Naive thymus-derived CD8-positive, alpha-beta T cell (primary cell): ENCODE measurements around the gene BIK. TPM values are rescaled to one million over a fixed set of nuclear protein-coding genes. Genes with fewer than 3 reads are reported as not detected.

ENCODE experiments used
- ATAC-seq, 2 donors: fragments of 150-1000 bp; cut with Tn5 transposase in 1 of 2; sonication (Bioruptor Pico), chemical (Tn5 transposase) in 1 of 2; 1 replicate in 1 of 2; 2 replicates in 1 of 2; pipeline ENCODE4 v1.10.0; 2021; ENCODE audit warnings: mild to moderate bottlenecking in 2 of 2, moderate library complexity in 2 of 2
- POLR2A ChIA-PET: fragments of 350-600 bp; sonication (Branson Sonifier 250); formaldehyde crosslinking; loops from one replicate; lab custom pipeline; 2021; ENCODE audit warnings: antibody characterized with exemption; lab: Charles Lee
- DNase-seq, 10 donors: peaks; one replicate each; pipeline versions ENCODE4 v3.0.0 to v3.0.0-alpha.2; 2020 to 2022
- H3K27ac Mint-ChIP-seq, 10 donors: one replicate each; pipeline ENCODE4 v1.8.0; 2020 to 2022; ENCODE audit warnings: mild to moderate bottlenecking in 10 of 10, mixed read lengths in 10 of 10, moderate library complexity in 4 of 10, inconsistent platforms in 1 of 10
- H3K27me3 Mint-ChIP-seq, 5 donors: one replicate each; pipeline ENCODE4 v1.8.0; 2021 to 2022; ENCODE audit warnings: mixed read lengths in 5 of 5
- H3K36me3 Mint-ChIP-seq, 3 donors: one replicate each; pipeline ENCODE4 v1.8.0; 2020 to 2022; ENCODE audit warnings: mixed read lengths in 3 of 3, mild to moderate bottlenecking in 2 of 3, inconsistent platforms in 1 of 3
- H3K4me1 Mint-ChIP-seq, 4 donors: one replicate each; pipeline ENCODE4 v1.8.0; 2021 to 2022; ENCODE audit warnings: mixed read lengths in 4 of 4
- H3K4me3 Mint-ChIP-seq, 10 donors: one replicate each; pipeline ENCODE4 v1.8.0; 2020 to 2022; ENCODE audit warnings: mild to moderate bottlenecking in 10 of 10, mixed read lengths in 10 of 10, moderate library complexity in 6 of 10, inconsistent platforms in 1 of 10
- H3K9me3 Mint-ChIP-seq, 9 donors: one replicate each; pipeline ENCODE4 v1.8.0; 2020 to 2022; ENCODE audit warnings: mixed read lengths in 9 of 9, mild to moderate bottlenecking in 3 of 9, inconsistent platforms in 1 of 9, moderate library complexity in 1 of 9
- polyA plus RNA-seq, 3 donors: library from polyadenylated mRNA; unstranded; fragments of 300-500 nt; fragmentation: Illumina TruSeq; gene quantifications; one replicate each; pipeline ENCODE4 v1.2.3, GENCODE V29; 2021
- total RNA-seq, 8 experiments: library from RNA in 2 of 8; stranded (reverse) in 2 of 8; gene quantifications; one replicate each; pipeline ENCODE4 v1.2.3 and lab custom pipeline; 2021 to 2026

Gene BIK
- total and polyA plus RNA-seq, 5 experiments from 2014 or later, result 2.6 to 6.1 (median 2.8) TPM

DNA sequence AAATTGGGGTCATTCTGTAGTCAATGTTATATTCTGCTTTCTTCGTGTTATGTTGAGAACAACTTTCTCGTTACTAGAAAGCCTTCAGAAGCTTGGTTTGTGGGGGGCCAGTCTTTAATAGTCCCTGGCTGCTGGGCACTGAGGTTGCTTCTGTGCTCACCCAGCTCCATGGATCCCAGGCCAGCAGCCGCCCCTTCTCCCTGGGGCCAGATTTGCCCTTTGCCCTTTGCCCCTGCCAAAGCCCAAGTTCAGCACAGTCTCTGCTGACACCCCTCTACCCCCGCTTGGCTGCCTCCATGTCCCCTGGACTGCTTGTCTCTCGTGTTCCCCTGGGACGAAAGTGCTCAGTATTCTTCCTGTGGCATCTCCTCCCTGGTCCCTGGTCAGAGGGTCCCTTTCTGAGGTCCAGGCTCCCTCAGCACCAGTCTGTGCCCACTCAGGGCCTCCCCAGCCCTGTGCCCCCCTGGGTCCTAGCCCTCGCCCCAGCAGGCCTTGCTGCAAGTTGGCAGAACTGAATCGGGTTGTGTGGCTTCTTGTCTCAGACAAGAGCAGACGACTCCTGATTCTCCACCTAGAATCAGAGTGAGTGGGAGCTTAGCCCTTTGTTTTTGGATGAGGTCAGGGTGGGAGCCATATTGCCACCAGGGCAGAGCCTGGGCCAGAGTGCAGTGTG lies 47.5 kb downstream of the BIK start:
- H3K27me3 Mint-ChIP-seq, result no peaks in the 10 kb centered on the region
- H3K4me1 Mint-ChIP-seq, result peaks cover 7 to 27% (median 14%) of the 10 kb centered on the region in 4 donors
- no peaks in the 10 kb centered on the region for H3K9me3 Mint-ChIP-seq
- POLR2A ChIA-PET, result no interaction called here
- no peak overlapping the region for H3K4me3 Mint-ChIP-seq
- H3K27ac Mint-ChIP-seq, result peak overlapping the region in 2 of 10 donors; percentile 16 to 42
- no peak for ATAC-seq
- peaks cover 0 to 9% (median 0%) of the 10 kb centered on the region in 3 donors for H3K36me3 Mint-ChIP-seq
- no peak for DNase-seq

DNA sequence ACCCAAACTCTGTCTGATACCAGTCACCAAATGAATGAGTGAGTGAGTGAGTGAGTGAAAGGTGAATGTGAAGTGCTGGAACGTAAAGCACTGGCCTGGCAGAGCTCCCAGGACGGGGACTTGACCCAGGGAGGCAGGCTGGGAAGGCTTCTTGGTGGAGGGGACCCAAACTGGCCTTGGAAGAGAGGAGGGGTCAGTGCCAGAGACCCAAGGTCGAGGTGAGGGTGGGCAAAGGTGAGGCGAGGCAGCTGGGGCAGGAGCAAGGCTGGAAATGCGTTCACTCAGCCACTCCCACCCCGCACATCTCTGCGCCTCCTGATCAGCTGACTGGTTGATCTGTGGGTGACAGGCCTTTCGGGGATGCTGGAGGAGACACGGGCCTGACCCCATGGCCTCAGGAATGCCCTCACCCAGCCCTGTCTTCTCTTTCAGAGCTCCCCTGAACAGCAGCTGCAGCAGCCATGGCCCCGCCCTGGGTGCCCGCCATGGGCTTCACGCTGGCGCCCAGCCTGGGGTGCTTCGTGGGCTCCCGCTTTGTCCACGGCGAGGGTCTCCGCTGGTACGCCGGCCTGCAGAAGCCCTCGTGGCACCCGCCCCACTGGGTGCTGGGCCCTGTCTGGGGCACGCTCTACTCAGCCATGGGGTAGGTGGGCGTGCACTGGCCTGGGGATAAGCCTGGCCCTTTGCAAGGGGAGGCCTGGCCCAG lies 48.4 kb downstream of the BIK start:
- POLR2A ChIA-PET, result no interaction called here
- H3K4me3 Mint-ChIP-seq, result no peak overlapping the region
- H3K9me3 Mint-ChIP-seq, result no peaks in the 10 kb centered on the region
- H3K27me3 Mint-ChIP-seq, result no peaks in the 10 kb centered on the region
- peak overlapping the region in 3 of 10 donors; percentile 41 to 83 (median 77) for H3K27ac Mint-ChIP-seq
- H3K4me1 Mint-ChIP-seq, result peaks cover 7 to 28% (median 15%) of the 10 kb centered on the region in 4 donors
- ATAC-seq, result no peak
- DNase-seq, result no peak
- peaks cover 0 to 12% (median 0%) of the 10 kb centered on the region in 3 donors for H3K36me3 Mint-ChIP-seq

DNA sequence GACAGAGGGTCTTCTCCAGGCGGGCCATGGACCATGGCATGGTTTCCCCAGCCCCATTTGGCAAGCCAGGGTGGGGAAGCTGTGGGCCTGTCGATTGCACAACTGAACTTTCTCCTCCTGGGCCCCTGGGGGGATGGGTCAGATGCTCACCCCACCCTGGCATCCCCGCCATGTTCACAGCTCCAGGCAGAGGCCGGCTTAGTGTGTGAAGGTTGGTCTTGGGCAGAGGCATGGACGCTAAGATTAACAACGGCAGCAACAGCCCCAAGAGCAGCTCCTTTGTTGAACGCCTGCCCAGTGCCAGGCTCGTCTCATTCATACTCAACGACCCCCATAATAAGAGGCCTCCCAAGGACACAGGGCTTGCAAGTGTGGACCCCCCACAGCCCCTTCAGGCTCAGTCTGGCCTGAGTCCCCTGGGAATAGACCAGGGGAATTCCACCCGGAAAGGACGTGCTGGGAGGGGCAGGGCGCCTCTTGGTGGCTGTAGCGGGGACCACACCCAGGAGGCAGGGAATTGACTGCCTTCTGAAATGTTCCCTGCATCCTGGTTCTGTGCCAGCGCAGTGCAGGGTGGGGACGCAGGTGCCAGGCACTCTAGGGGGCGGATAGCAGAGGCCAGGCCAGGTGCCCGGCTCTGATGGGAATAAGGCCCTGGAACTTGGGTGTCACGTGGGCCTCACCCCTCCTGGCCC lies 49.1 kb downstream of the BIK start:
- no peaks in the 10 kb centered on the region for H3K9me3 Mint-ChIP-seq
- H3K4me3 Mint-ChIP-seq, result no peak overlapping the region
- DNase-seq (no peak), ATAC-seq (no peak)
- peaks cover 10 to 30% (median 18%) of the 10 kb centered on the region in 4 donors for H3K4me1 Mint-ChIP-seq
- POLR2A ChIA-PET, result no interaction called here
- no peak overlapping the region for H3K27ac Mint-ChIP-seq
- H3K27me3 Mint-ChIP-seq, result no peaks in the 10 kb centered on the region
- H3K36me3 Mint-ChIP-seq, result peaks cover 0 to 13% (median 0%) of the 10 kb centered on the region in 3 donors

DNA sequence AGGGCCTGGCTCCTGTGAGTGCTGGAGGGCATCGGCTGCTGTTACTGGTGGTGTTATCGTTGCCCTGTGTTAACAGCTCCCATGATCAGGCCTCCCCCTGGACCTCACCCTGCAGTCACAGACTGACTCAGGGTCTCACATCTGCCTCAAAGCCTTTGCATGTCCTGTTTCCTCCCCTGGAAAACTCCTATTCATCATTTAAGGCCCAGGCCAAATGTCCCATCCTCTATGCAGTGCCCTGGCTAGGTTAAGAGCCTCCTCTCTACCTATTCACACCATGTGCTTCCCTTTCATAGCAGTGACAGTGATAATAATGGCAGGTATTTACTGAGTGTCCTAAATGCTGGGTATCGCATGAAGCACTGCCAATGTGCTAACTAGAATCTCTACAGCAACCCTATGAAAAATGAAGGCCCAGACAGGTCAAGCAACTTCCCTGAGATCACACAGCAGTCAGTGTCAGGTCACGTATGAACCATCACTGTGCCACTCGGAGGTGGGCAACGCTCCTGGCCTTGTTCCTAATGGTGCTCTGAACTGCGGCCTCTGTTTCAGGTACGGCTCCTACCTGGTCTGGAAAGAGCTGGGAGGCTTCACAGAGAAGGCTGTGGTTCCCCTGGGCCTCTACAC lies 50.1 kb downstream of the BIK start:
- DNase-seq (no peak), ATAC-seq (no peak)
- H3K9me3 Mint-ChIP-seq, result no peaks in the 10 kb centered on the region
- H3K27ac Mint-ChIP-seq, result peak overlapping the region in 4 of 10 donors; percentile 2 to 43 (median 22)
- peaks cover 0 to 13% (median 0%) of the 10 kb centered on the region in 3 donors for H3K36me3 Mint-ChIP-seq
- H3K4me1 Mint-ChIP-seq, result peaks cover 10 to 29% (median 18%) of the 10 kb centered on the region in 4 donors
- H3K27me3 Mint-ChIP-seq, result no peaks in the 10 kb centered on the region
- POLR2A ChIA-PET, result no interaction called here
- no peak overlapping the region for H3K4me3 Mint-ChIP-seq

DNA sequence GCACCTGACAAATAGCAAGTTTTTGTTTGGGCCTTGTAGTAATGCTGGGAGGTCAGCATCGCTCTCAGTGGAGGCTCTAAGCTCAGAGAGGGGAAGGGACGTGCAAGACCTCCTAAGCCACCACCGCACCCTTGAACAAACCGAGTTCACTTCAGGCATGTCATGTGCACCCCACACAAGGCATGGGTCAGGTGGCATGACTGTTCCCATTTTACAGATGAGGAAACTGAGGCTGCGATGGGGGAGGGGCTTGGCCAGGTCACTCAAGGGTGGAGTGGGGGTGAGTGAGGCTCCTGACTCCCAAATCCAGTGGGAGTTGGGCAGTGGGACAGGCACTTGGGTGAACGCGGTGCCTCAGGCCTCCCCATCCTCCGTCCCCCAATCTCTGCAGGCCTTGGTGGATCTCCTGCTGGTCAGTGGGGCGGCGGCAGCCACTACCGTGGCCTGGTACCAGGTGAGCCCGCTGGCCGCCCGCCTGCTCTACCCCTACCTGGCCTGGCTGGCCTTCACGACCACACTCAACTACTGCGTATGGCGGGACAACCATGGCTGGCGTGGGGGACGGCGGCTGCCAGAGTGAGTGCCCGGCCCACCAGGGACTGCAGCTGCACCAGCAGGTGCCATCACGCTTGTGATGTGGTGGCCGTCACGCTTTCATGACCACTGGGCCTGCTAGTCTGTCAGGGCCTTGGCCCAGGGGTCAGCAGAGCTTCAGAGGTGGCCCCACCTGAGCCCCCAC lies 52.0 kb downstream of the BIK start:
- no peaks in the 10 kb centered on the region for H3K9me3 Mint-ChIP-seq
- H3K27me3 Mint-ChIP-seq, result no peaks in the 10 kb centered on the region
- DNase-seq, result no peak
- peaks cover 10 to 22% (median 14%) of the 10 kb centered on the region in 4 donors for H3K4me1 Mint-ChIP-seq
- H3K27ac Mint-ChIP-seq, result peak overlapping the region in 1 of 10 donors; percentile 33
- ATAC-seq, result no peak
- POLR2A ChIA-PET, result no interaction called here
- H3K36me3 Mint-ChIP-seq, result peaks cover 0 to 17% (median 0%) of the 10 kb centered on the region in 3 donors
- no peak overlapping the region for H3K4me3 Mint-ChIP-seq

DNA sequence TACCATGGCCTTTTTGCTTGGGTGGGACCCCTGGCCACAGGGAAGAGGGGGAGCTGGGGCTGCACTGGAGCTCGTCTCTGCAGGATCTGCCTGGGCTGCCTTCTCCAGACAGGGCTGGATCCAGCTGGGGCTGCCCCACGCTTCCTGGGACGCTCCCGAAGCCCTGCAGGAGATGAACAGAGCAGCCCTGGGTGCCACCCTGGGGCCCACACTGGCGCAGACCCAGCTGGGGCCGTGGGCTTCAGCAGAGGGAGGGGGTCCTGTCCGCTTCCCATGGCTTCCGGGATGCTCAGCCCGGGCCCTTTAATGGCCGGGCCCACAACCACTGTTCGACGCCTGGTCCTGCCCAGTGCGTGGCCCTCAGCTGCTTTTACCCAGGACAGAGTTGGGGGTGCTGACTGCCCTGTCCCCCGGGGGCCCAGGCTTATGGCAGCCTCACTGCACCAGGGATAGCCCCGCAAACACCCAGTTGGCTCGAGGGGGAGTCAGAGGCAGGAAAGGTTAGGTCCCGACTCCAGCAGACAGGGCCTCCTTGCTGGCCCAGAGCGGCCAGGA lies 52.8 kb downstream of the BIK start:
- DNase-seq (no peak), ATAC-seq (no peak)
- POLR2A ChIA-PET, result no interaction called here
- H3K36me3 Mint-ChIP-seq, result peaks cover 0 to 23% (median 3%) of the 10 kb centered on the region in 3 donors
- H3K9me3 Mint-ChIP-seq, result no peaks in the 10 kb centered on the region
- H3K27me3 Mint-ChIP-seq, result no peaks in the 10 kb centered on the region
- H3K27ac Mint-ChIP-seq, result peak overlapping the region in 1 of 10 donors; percentile 85
- no peak overlapping the region for H3K4me3 Mint-ChIP-seq
- H3K4me1 Mint-ChIP-seq, result peaks cover 8 to 15% (median 11%) of the 10 kb centered on the region in 4 donors

DNA sequence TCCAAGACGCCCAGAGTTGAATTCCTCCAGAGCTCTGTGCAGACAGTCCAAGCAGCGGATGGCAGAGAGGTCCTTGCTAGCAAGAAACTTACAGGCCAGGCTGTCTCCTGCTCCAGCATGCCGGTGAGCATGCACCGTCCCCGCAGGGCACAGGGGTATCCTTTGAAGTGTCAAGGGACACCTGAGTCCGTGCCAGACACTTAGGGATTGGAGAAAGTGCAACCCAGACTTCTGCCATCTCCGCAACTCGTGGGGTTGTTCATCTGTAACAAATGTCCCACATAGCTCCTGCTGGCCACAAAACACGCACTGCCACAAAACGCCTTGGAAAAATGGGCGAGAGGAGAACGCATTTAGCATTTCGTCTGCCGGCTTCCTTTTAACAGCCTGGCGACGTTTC lies 54.1 kb downstream of the BIK start:
- H3K9me3 Mint-ChIP-seq, result no peaks in the 10 kb centered on the region
- no peak for DNase-seq
- peak overlapping the region in 2 of 10 donors; percentile 41 to 85 for H3K27ac Mint-ChIP-seq
- peaks cover 0 to 25% (median 3%) of the 10 kb centered on the region in 3 donors for H3K36me3 Mint-ChIP-seq
- POLR2A ChIA-PET, result no interaction called here
- H3K27me3 Mint-ChIP-seq, result no peaks in the 10 kb centered on the region
- ATAC-seq, result no peak
- H3K4me1 Mint-ChIP-seq, result peaks cover 5 to 10% (median 7%) of the 10 kb centered on the region in 4 donors
- H3K4me3 Mint-ChIP-seq, result no peak overlapping the region

DNA sequence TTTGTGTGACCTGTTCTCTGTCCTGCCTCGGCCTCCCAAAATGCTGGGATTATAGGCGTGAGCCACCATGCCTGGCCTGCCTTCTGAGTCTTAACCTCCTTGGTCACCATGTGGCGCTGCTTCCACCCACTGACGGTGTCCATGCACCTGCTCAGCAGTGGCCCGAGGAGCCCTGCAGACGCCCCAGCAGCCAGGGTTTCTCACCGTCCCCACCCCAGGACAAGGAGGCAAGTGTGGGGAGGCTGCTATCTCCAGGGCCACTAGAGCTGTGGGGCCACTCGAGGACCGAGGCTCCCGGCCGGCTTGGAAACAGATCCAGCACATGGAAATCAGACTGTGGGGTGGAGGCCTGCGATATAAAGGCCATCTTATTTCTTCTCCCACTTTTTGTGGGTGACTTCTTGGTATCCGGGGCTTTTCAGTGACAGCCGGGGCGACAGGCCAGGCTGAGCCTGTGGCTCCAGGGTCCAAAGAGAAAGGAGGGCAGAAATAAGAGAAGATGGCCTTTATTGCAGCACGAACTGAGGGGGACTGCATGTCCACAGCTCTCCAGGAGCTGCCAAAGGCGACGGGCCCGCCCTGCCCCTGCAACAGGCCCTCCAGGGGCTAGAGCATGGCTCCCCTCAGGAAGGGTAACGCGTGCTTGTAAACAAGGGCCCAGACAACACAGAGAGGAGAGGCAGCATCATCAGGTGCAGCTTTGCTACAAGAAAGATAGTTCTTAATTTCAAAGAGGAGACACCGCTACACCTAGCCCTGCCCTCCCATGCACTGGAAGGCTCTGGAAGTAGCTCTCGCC lies 55.8 kb downstream of the BIK start:
- peaks cover 3 to 10% (median 9%) of the 10 kb centered on the region in 4 donors for H3K4me1 Mint-ChIP-seq
- H3K27me3 Mint-ChIP-seq, result no peaks in the 10 kb centered on the region
- POLR2A ChIA-PET, result no interaction called here
- DNase-seq (no peak), ATAC-seq (no peak)
- H3K9me3 Mint-ChIP-seq, result no peaks in the 10 kb centered on the region
- peaks cover 0 to 31% (median 3%) of the 10 kb centered on the region in 3 donors for H3K36me3 Mint-ChIP-seq
- H3K27ac Mint-ChIP-seq, result peak overlapping the region in 2 of 10 donors; percentile 49 to 60
- H3K4me3 Mint-ChIP-seq, result no peak overlapping the region

DNA sequence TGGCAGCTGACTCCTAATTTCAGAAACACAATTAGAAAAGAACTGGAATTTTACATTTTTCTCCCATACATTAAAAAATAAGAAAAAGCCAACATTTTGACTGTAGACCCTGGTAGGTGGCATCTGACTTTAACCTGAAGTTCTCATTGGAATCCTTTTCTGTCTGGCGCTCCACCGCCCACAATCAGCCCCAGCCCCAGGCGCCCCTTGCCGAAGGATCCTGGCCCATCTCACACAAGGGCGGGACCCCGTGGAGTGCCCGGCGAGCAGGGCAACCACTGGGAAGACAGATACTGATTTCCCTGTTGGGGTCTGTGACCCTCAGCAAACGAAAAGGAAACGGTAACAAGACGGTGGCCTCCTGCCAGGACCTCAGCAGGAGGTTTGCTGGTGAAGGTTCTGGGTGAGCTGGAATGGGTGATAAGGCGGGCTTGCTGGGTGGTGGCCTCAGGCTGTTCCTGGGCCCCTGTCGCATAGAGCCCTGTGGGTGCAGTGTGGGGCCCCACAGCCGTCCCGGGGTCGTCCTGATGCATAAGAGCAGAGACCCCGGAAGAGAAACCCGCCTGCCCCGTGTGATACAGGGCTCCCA lies 56.5 kb downstream of the BIK start:
- no peaks in the 10 kb centered on the region for H3K27me3 Mint-ChIP-seq
- peaks cover 0 to 31% (median 3%) of the 10 kb centered on the region in 3 donors for H3K36me3 Mint-ChIP-seq
- no peaks in the 10 kb centered on the region for H3K9me3 Mint-ChIP-seq
- peaks cover 3 to 10% (median 9%) of the 10 kb centered on the region in 4 donors for H3K4me1 Mint-ChIP-seq
- ATAC-seq, result no peak
- peak overlapping the region in 1 of 10 donors; percentile 45 for H3K27ac Mint-ChIP-seq
- POLR2A ChIA-PET, result no interaction called here
- no peak for DNase-seq
- H3K4me3 Mint-ChIP-seq, result no peak overlapping the region

DNA sequence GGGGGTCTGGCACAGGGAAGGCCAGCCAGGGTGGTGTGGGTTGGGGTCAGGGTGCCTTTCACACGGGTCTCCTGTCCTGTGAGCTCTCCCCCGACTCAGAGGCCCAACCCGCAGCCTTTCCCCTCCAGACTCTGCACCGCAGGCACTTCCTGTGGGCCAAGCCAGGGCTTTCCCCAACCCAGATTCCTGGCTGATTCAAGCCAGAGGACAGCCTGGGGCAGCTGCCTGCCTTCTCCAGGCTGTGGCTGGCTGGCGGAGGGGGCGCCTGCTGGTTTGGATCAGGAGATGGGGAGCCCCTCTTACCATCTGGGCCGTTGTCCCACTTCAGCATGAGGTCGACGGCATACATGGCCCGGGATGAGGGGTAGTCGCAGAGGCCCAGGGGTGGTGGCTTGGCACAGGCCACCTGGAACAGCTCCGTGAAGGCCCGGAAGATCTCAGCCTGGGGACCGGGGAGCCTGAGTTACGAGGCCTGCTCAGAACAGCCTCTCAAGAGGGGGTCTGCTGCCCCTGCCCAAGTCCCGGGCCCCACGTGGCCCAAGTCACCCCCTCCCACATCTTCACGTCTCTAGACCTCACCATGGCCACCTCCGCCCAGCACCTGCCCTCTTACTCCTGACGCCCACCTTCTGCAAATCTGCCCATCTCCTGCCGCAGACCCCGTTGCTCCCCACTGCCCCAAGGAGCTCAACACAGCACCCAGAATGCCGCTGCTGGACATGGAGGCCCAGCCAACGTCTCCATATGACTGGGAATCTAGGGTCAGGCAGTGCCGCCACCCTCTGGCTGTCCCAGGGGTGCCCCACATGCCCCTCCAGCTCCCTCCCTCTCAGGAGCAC lies 58.1 kb downstream of the BIK start:
- Mint-ChIP-seq H3K27me3 (no peaks in the 10 kb centered on the region), H3K4me1 (peaks cover 3 to 11% (median 9%) of the 10 kb centered on the region in 4 donors), H3K36me3 (peaks cover 0 to 40% (median 6%) of the 10 kb centered on the region in 3 donors), H3K27ac (peak overlapping the region in 3 of 10 donors; percentile 50 to 76 (median 62)), H3K9me3 (no peaks in the 10 kb centered on the region), H3K4me3 (no peak overlapping the region)
- ATAC-seq, result no peak
- DNase-seq, result no peak
- POLR2A ChIA-PET, result no interaction called here
